ENCODE results near the gene ZNF816. TPM values are rescaled to one million over a fixed set of nuclear protein-coding genes. Genes with fewer than 3 reads are reported as not detected.

ZNF816 gene
- 1 to 10 TPM; 5.7 to 7.1 TPM for total RNA-seq

GRCh38 chr19:52962394-52963246 lies at the start of gene ZNF816:
ZNF816 (minus strand) TSS chr19:52962881; CDS start chr19:52956089, 6,792 bp downstream.
- peaks cover 26% of the 10 kb centered on the region for H3K36me3 Mint-ChIP-seq (ENCODE audit: low read depth)
- peaks cover 4% of the 10 kb centered on the region for H3K9me3 Mint-ChIP-seq
- H3K4me3 Mint-ChIP-seq, result peak within 1 kb of the TSS; percentile 96
- H3K27ac Mint-ChIP-seq, result peak within 1 kb of the TSS; percentile 88
- no peaks in the 10 kb centered on the region for H3K27me3 Mint-ChIP-seq
- ATAC-seq (replicated peaks), result peak; percentile 100
- H3K4me1 Mint-ChIP-seq, result no peaks in the 10 kb centered on the region

GRCh38 chr19:53012006-53012405 lies 49.3 kb upstream of the ZNF816 start:
- no peaks in the 10 kb centered on the region for H3K4me1 Mint-ChIP-seq
- H3K9me3 Mint-ChIP-seq, result peaks cover 3% of the 10 kb centered on the region
- no peaks in the 10 kb centered on the region for H3K36me3 Mint-ChIP-seq (ENCODE audit: low read depth)
- H3K4me3 Mint-ChIP-seq, result no peak overlapping the region
- ATAC-seq (replicated peaks), result no peak
- no peaks in the 10 kb centered on the region for H3K27me3 Mint-ChIP-seq
- no peak overlapping the region for H3K27ac Mint-ChIP-seq

- ATAC-seq (replicated peaks), result no peak
- no peaks in the 10 kb centered on the region for H3K27me3 Mint-ChIP-seq
- no peak overlapping the region for H3K4me3 Mint-ChIP-seq
- H3K4me1 Mint-ChIP-seq, result no peaks in the 10 kb centered on the region
- peaks cover 3% of the 10 kb centered on the region for H3K9me3 Mint-ChIP-seq
- H3K36me3 Mint-ChIP-seq (ENCODE audit: low read depth), result no peaks in the 10 kb centered on the region
- no peak overlapping the region for H3K27ac Mint-ChIP-seq
Observed at GRCh38 chr19:53010494-53010893, 47.8 kb upstream of the ZNF816 start.

GRCh38 chr19:53008061-53008778 lies 45.5 kb upstream of the ZNF816 start:
- H3K27ac Mint-ChIP-seq, result no peak overlapping the region
- peaks cover 6% of the 10 kb centered on the region for H3K9me3 Mint-ChIP-seq
- no peaks in the 10 kb centered on the region for H3K4me1 Mint-ChIP-seq
- H3K36me3 Mint-ChIP-seq (ENCODE audit: low read depth), result no peaks in the 10 kb centered on the region
- no peak for ATAC-seq (replicated peaks)
- H3K27me3 Mint-ChIP-seq, result no peaks in the 10 kb centered on the region
- H3K4me3 Mint-ChIP-seq, result peak overlapping the region; percentile 4

GRCh38 chr19:53007606-53008005 lies 44.9 kb upstream of the ZNF816 start:
- H3K27ac Mint-ChIP-seq, result no peak overlapping the region
- peak overlapping the region; percentile 4 for H3K4me3 Mint-ChIP-seq
- no peaks in the 10 kb centered on the region for H3K27me3 Mint-ChIP-seq
- no peaks in the 10 kb centered on the region for H3K4me1 Mint-ChIP-seq
- H3K9me3 Mint-ChIP-seq, result peaks cover 6% of the 10 kb centered on the region
- ATAC-seq (replicated peaks), result peak; percentile 51
- no peaks in the 10 kb centered on the region for H3K36me3 Mint-ChIP-seq (ENCODE audit: low read depth)

- ATAC-seq (replicated peaks), result peak; percentile 71
Observed at GRCh38 chr19:53007200-53007599, 44.5 kb upstream of the ZNF816 start.

GRCh38 chr19:53004242-53004641 lies 41.6 kb upstream of the ZNF816 start:
- Mint-ChIP-seq H3K4me1 (no peaks in the 10 kb centered on the region), H3K36me3 (ENCODE audit: low read depth) (no peaks in the 10 kb centered on the region), H3K27me3 (peaks cover 2% of the 10 kb centered on the region), H3K9me3 (peaks cover 6% of the 10 kb centered on the region), H3K27ac (no peak overlapping the region), H3K4me3 (no peak overlapping the region)
- ATAC-seq (replicated peaks), result no peak

More at GRCh38 chr19:53007200-53007599, 44.5 kb upstream of the ZNF816 start:
- Mint-ChIP-seq H3K4me3 (no peak overlapping the region), H3K4me1 (no peaks in the 10 kb centered on the region), H3K36me3 (ENCODE audit: low read depth) (no peaks in the 10 kb centered on the region), H3K27ac (no peak overlapping the region), H3K27me3 (no peaks in the 10 kb centered on the region), H3K9me3 (peaks cover 6% of the 10 kb centered on the region)

- Mint-ChIP-seq H3K4me1 (no peaks in the 10 kb centered on the region), H3K4me3 (no peak overlapping the region), H3K27ac (no peak overlapping the region), H3K9me3 (peaks cover 3% of the 10 kb centered on the region), H3K27me3 (peaks cover 3% of the 10 kb centered on the region), H3K36me3 (ENCODE audit: low read depth) (no peaks in the 10 kb centered on the region)
- no peak for ATAC-seq (replicated peaks)
Observed at GRCh38 chr19:53002479-53002878, 39.8 kb upstream of the ZNF816 start.

GRCh38 chr19:52997975-52998374 lies 35.3 kb upstream of the ZNF816 start:
- Mint-ChIP-seq H3K36me3 (ENCODE audit: low read depth) (no peaks in the 10 kb centered on the region), H3K4me1 (no peaks in the 10 kb centered on the region), H3K9me3 (no peaks in the 10 kb centered on the region), H3K27me3 (peaks cover 3% of the 10 kb centered on the region), H3K27ac (no peak overlapping the region), H3K4me3 (no peak overlapping the region)
- ATAC-seq (replicated peaks), result no peak

GRCh38 chr19:52995711-52996110 lies 33.0 kb upstream of the ZNF816 start:
- Mint-ChIP-seq H3K36me3 (ENCODE audit: low read depth) (no peaks in the 10 kb centered on the region), H3K27ac (no peak overlapping the region), H3K4me1 (peaks cover 10% of the 10 kb centered on the region), H3K9me3 (peaks cover 7% of the 10 kb centered on the region), H3K27me3 (peaks cover 3% of the 10 kb centered on the region), H3K4me3 (no peak overlapping the region)
- ATAC-seq (replicated peaks), result no peak

- peaks cover 7% of the 10 kb centered on the region for H3K9me3 Mint-ChIP-seq
- no peaks in the 10 kb centered on the region for H3K36me3 Mint-ChIP-seq (ENCODE audit: low read depth)
- no peak overlapping the region for H3K27ac Mint-ChIP-seq
- peaks cover 10% of the 10 kb centered on the region for H3K4me1 Mint-ChIP-seq
- ATAC-seq (replicated peaks), result peak; percentile 97
- no peaks in the 10 kb centered on the region for H3K27me3 Mint-ChIP-seq
- peak overlapping the region; percentile 76 for H3K4me3 Mint-ChIP-seq
Observed at GRCh38 chr19:52993342-52994178, 30.9 kb upstream of the ZNF816 start.

GRCh38 chr19:52992109-52993004 lies 29.7 kb upstream of the ZNF816 start:
- H3K27me3 Mint-ChIP-seq, result no peaks in the 10 kb centered on the region
- H3K4me1 Mint-ChIP-seq, result peaks cover 10% of the 10 kb centered on the region
- peak overlapping the region; percentile 76 for H3K4me3 Mint-ChIP-seq
- no peaks in the 10 kb centered on the region for H3K36me3 Mint-ChIP-seq (ENCODE audit: low read depth)
- H3K9me3 Mint-ChIP-seq, result peaks cover 10% of the 10 kb centered on the region
- peak overlapping the region; percentile 7 for H3K27ac Mint-ChIP-seq
- no peak for ATAC-seq (replicated peaks)

- peaks cover 17% of the 10 kb centered on the region for H3K9me3 Mint-ChIP-seq
- no peak overlapping the region for H3K27ac Mint-ChIP-seq
- peaks cover 7% of the 10 kb centered on the region for H3K36me3 Mint-ChIP-seq (ENCODE audit: low read depth)
- H3K27me3 Mint-ChIP-seq, result no peaks in the 10 kb centered on the region
- ATAC-seq (replicated peaks), result no peak
- peak overlapping the region; percentile 76 for H3K4me3 Mint-ChIP-seq
- H3K4me1 Mint-ChIP-seq, result peaks cover 10% of the 10 kb centered on the region
Observed at GRCh38 chr19:52991484-52991883, 28.8 kb upstream of the ZNF816 start.
